DOHH2 (cell line): ENCODE measurements around the gene RPRD1A.

Source experiments
- CTCF ChIP-seq: fragments of 200-600 bp; sonication (generic); IDR thresholded peaks from one replicate; pipeline ENCODE4 v1.5.1; 2014; ENCODE audit warnings: antibody characterized with exemption, mild to moderate bottlenecking, low read depth, low read length; ENCODE audit not compliant: poor library complexity, severe bottlenecking
- EZH2phosphoT487 ChIP-seq: fragments of 200-600 bp; sonication (generic); IDR thresholded peaks from 2 replicates; pipeline ENCODE4 v1.6.1; 2017; ENCODE audit warnings: borderline replicate concordance, mild to moderate bottlenecking, antibody characterized with exemption, low read length, moderate library complexity, mixed read lengths

- TF ChIP-seq CTCF (no peak), EZH2phosphoT487 (no peak)
Measured at GRCh38 chr18:36094431-36094830, 27.1 kb upstream of the RPRD1A start.
